HG02973 (cell line): ENCODE measurements around the gene FAM3C.
A peak's percentile ranks its signal among the peaks of the same experiment; 100 is the strongest.

Experiments
- ATAC-seq: cut with Tn5 transposase; IDR thresholded peaks from one replicate; pipeline ENCODE4 v1.9.1; 2021; ENCODE audit warnings: moderate library complexity; ENCODE audit not compliant: unreplicated experiment

FAM3C gene

GRCh38 chr7:121383235-121383910 is 12.7 kb downstream of the FAM3C start:
- ATAC-seq: no peak

- no peak for ATAC-seq
These were observed 13.6 kb downstream of the FAM3C start for GRCh38 chr7:121382473-121382872.

- ATAC-seq: no peak
These were observed 16.2 kb downstream of the FAM3C start for GRCh38 chr7:121379930-121380329.

DNA sequence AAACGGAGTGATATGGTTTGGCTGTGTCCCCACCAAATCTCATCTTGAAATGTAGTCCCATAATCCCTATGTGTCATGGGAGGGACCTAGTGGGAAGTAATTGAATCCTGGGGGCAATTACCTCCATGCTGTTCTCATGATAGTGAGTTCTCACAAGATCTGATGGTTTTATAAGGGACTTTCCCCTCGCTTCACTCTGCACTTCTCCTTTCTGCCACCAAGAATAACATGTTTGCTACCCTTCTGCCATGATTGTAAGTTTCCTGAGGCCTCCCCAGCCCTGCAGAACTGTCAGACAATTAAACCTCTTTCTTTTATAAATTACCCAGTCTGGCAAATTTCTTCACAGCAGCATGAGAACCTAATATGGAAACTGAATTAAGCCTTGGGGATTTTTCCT is 19.1 kb downstream of the FAM3C start:
- ATAC-seq: no peak

GRCh38 chr7:121373177-121373576 is 22.9 kb downstream of the FAM3C start:
- no peak for ATAC-seq

DNA sequence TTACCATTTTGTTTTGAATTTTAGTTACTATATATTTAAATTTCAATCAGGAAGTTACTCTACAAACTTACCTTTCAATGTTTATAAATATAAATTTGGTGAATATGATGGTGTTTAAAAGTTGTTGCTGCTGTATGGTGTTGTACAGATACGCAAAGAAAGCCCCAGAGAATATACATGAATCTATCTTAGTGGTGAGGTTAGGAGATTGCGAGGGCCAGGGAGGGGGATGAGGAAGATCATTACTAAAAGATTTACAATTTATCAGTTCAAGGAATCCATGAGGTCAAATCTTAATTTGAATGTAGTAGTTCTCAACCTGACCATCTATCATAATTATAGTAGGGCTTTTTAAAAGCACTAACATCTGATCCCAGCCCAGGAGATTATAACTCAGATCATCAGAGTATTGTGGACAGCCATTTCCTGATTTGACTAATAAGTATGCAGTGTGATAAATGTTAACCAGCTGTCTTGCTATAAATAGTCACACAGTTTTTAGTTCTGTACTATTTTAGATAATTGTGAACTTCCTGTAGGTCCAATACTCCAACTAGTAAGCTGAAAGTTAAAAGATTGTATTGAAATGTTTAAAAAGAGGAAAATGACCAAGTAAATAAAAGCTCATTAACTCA is 23.6 kb downstream of the FAM3C start:
- peak; percentile 85 for ATAC-seq

DNA sequence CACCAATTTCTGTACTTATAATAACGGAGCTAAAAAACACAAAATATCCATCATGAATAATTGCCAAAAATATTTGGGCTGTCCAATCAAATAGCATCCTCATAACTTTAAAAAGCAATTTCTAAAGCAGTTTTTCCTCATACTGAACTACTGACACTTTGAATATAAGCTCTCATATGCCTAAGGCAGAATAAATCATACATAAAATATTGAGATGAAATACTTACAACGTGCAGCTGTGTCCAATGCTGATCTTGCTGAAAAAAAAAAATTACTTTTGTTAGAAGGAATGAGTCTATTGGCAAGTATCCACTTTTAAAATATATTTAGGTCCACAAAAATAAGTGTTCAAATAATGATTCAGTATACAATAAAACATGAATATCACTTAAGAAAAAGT is 24.2 kb downstream of the FAM3C start:
- ATAC-seq: no peak

GRCh38 chr7:121371367-121371766 is 24.7 kb downstream of the FAM3C start:
- ATAC-seq: no peak

GRCh38 chr7:121369462-121369861 is 26.6 kb downstream of the FAM3C start:
- peak; percentile 60 for ATAC-seq

- ATAC-seq: no peak
These were observed 29.2 kb downstream of the FAM3C start for GRCh38 chr7:121366852-121367431.

DNA sequence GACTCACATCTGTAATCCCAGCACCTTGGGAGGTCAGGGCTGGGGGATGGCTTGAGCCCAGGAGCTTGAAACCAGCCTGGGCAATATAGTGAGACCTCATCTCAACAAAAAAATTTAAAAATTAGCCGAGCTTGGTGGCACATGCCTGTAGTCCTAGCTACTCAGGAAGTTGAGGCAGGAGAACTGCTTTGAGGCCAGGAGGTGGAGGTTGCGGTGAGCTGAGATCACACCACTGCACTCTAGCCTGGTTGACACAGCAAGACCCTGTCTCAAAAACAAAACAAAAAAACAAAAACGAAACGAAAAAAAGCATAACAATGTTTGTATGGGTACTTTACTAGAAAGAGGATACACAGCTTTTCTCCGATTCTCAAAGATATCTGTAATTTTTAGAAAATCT is 35.5 kb downstream of the FAM3C start:
- ATAC-seq: no peak

DNA sequence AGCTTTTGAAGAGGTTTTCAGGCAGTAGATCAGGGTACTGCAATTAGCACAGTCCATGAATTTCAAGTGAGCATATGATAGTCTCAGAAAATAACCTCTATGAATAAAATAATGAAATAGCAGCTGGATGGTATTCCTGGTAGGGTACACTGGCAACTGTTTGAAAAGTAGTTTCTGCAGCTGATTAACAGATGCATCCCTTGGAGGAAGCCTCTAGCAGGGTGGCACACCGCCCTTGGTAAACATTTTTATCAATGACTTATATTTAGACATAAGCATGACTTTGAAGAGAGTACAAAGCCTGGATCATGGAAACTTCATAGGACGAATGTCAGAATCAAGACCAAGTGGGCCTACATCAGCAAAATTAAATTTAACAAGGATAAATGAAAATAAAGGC is 40.5 kb downstream of the FAM3C start:
- no peak for ATAC-seq

DNA sequence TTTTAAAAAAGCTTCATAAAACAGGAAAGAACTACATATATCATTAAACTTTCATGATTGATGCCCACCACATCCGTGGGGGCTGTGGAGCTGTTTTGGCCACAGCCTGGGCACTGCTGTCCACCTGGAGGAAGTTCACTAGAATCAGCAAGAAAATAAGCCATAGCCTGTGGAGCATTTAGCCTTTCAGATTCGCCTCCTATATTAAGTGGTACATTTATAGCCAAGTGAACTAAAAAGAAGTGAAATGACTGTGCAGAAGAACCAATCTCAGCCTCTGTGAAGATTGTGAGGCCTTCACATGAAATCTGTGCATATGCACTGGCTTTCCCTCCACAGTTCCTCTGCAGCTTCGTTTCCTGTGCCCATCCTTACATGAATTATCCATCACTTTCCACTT is 43.8 kb downstream of the FAM3C start:
- ATAC-seq: no peak

DNA sequence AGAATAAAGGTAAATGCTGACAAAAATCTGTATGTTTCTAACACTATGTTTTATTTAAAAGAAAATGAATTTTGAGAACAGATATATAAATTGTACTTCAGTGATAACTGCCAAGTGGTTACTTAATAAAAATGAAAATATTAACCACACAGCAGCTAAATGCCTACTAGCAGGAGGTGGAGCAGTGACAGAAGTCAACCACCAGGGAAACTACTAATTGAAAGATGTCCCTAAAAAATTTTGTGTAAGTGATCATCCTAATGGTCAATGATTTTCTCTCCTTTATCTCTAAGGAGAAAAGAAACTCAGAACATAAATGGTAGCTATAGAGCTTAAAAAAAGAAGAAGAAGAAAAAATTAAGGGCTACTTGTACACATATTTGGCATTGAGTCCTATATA is 44.4 kb downstream of the FAM3C start:
- ATAC-seq: no peak

DNA sequence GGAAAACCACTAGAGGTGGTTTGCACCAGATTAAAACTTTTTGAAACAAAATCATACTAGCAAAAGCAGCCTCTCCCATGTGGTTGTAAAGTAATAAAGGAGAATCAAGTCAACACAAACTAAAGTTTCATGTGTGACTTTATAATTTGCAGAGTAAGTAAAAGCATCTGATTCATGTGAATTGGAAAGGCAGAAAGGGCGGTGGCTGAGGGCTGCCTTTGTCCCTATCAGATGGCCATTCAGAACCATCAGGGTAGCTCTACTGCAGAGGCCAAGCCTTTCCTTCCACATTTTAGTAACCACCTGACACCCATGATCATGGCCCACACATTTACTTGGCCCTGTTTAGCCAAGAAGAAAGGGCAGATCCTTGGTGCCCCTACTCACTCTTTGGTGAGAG is 51.6 kb downstream of the FAM3C start:
- no peak for ATAC-seq

DNA sequence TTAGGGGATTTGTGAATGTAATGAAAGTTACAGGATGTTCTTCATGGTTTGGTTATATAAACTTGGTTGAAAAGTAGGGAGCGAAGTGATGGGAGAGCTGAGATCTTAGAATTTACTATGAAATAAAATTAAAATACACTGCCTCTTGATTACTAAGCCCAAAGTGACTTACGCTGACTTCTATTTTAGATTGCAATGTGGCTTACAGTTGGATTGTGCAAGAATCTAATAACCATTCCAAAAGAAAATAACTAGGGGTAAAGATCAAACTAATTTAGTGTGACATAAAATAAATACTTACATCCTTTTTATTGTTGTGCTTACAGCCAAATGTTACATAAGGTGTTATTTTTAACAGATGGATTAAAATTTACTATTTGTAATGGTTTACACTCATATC is 52.0 kb downstream of the FAM3C start:
- ATAC-seq: no peak

DNA sequence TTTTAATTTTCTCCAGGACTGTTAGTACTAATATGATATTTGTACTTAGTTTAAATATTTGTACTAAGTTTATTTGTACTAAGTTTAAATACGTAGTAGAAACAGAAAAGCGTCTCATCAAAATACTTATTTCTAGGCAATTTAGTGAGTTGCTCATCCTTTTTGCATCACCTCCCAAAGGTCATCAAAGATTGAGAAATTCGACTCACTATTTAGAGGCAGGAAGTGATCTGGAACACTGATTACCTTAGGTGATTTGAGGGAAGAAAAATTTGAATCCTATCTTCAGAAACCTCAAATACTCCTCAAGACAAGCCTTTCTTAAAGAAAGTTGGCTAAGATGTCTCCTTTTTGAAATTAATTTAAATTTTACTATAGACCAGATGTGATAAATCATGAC is 52.8 kb downstream of the FAM3C start:
- ATAC-seq: no peak

- ATAC-seq: no peak
These were observed 53.5 kb downstream of the FAM3C start for GRCh38 chr7:121342631-121343030.

DNA sequence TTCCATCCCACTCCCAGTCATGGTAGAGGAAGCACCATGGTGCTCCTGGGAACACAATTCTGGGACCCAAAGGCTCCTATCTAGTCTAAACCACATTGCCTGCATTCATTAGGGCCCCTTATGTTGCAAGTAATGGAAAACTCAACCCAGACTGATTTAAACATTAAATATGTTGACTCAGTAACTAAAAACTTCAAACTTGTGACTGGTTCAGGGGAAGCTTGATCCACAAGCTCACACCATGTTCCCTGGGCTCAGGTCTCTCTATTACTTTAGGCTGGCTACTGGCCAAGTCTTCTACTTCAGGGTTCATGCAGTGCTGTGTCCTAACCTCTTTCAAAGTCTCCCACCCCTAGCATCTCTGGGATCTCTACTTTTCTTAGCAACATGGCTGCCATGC is 54.2 kb downstream of the FAM3C start:
- ATAC-seq: no peak

- no peak for ATAC-seq
These were observed 57.0 kb downstream of the FAM3C start for GRCh38 chr7:121339082-121339481.

GRCh38 chr7:121337398-121337797 is 58.7 kb downstream of the FAM3C start:
- no peak for ATAC-seq

DNA sequence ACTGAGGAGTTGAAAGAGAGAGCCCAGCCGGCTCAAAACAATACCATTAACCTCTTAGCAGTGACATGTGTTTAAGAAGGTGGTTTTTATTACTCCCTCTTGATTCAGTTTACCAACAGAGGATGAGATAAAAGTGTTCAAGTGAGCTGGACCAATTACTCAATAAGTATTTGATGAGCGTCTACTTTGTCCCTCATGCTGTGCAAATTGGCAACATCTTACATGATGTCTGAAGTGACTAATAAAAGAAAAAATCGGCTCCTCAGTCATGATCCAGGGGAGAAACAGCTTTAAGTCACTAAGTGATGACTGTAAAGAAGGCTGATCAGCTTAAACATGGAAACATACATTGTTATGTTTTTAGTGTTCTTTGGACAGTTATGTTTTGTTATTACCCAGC is 59.5 kb downstream of the FAM3C start:
- no peak for ATAC-seq
